IPS-18c (cell line): ENCODE results near the gene RASA3.

Experiments
- H3K4me3 ChIP-seq: 2 replicates; pipeline ENCODE4 v1.7.0; 2013; ENCODE audit warnings: low read depth, mild to moderate bottlenecking, low read length, moderate library complexity; ENCODE audit not compliant: insufficient read depth
- H3K9me3 ChIP-seq: one replicate; pipeline ENCODE4 v1.6.1; 2013; ENCODE audit warnings: mild to moderate bottlenecking, low read length, moderate library complexity; ENCODE audit not compliant: control insufficient read depth, insufficient read depth

The RASA3 gene

DNA sequence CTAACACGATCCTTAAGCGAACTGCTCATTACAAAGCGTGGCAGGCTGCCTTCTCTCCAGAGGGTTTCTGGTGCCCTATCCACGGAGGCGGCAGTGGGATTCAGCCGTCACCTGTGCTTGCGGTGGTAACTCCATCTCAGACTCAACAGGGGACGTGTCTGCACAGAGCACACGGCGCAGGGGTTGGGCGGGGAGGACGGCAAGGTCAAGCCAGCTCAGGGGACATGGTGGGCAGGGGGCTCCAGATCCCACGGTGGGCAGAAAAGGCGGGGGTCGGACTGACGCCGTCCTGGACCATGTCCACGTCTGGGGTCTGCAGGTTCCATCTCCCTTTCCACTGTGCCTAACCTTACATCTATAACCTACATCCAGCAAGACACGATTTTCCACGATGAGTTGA, 70.7 kb downstream of the RASA3 start:
- H3K4me3 ChIP-seq: no peak overlapping the region
- no peaks in the 10 kb centered on the region for H3K9me3 ChIP-seq

DNA sequence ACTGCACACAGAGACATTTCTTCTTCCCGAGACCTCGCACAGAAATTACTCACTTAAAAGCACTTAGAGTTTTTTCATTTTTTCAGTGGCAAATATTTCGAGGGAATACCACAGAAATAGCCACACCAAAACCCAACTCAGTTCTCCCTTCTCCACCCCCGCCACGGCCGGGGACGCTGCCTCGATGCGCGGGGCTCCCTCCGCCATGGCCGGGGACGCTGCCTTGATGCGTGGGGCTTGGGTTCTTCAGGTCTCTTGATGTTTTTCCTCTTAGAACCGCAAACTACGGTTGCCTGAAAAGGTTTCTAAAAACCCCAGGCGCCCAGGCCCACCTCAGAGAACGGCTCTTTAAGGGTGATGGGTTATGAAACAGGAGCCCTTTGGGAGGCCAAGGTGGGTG, 71.4 kb downstream of the RASA3 start:
- Histone ChIP-seq H3K9me3 (no peaks in the 10 kb centered on the region), H3K4me3 (no peak overlapping the region)

DNA sequence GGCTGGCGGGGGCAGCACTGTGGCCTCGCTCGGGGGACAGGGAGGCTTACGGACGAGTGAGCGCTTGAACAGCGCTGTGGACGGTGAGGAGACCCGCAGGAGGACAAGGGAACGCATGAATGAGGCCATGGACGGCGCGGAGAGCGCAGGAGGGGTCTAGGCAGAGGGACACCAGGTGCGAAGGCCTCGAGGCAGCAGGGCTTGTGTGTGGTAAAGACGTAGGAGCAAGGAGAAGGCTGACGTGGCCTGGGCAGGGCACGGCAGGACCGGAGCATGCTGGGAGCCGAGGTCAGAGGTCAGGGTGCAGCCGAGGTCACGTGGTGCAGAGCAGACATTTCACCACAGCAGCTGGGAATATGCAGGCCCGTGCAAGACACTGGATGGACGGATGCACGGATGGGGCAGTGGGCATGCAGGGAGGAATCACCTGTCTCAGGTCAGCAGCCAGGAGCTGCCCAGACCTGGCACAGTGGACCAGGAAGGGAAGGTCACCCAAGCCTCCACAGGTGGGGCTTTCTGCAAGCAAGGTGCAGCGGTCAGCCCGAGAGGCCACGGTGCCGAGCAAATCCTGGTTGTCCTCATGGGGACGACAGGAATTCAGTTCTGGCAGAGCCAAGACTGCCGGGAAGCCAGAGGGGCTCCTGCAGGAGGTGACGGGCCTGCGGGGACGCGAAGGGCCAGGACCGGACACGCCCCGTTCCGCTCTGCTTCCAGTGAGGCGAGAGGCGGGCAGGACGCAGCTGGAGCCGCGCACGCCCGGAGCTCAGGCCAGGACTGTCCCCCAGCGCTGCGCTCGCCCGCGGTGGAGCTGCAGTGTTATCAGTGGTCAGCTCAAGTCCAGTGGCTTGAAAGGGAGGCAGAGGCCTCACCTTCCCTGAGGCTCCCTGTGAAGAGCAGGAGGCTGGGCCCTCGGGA, 72.2 kb downstream of the RASA3 start:
- H3K9me3 ChIP-seq: no peaks in the 10 kb centered on the region
- H3K4me3 ChIP-seq: no peak overlapping the region

DNA sequence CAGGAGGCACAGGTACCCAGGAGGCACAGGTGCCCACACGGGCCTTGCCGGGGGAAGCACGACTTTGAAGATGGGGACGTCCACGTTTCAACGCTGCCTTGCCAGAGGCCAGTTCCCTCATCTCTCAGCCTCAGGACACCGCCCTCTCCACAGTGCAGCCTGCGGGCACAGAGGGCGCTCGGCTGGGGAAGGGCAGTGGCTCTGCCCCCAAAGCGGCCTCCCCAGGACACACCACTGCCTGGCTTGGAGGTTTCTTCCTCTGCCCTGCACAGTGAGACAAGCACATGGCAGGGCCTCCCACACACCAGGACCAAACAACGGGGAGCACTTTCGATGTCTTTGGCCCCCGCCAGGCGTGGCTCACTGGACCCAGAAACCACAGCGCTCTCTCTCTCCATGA, 73.0 kb downstream of the RASA3 start:
- Histone ChIP-seq H3K9me3 (no peaks in the 10 kb centered on the region), H3K4me3 (no peak overlapping the region)

DNA sequence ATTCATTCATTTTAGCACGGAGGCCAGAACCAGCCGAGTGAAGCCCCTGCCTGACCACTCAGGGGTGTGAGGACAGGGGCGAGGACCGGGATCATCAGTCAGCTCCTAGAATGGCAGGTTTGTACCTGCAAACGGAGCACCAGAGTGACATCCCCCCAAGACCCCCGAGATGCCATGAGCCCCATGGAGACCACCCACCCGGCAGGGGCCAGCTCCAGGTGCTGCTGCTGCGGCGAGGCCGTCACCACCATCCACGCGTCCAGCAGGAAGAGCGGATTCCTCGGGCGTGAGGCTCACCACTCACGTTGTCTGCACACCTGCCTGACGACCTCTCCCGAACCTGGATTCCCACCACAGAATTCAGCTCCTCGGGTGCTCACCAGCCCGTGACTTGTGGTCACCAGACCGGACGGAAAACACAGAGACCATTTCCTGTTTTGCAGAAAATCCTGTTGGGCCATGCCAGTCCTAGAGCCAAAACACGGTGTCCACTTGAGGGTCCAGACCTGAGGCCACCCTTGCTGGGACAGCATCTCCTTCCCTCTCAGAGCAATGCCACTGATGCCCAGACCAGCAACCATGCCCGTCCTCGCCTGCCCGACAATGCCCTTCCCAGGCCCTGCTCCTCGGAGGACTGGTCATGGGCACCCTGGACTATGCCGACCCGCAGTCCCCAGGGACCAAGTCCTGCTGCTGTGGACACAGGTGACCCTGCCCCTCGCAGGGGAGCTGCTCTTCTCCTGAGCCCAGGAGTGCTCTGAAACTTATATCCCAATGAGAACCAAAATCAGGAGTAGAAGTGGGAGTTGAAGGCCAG, 74.2 kb downstream of the RASA3 start:
- no peak overlapping the region for H3K4me3 ChIP-seq
- no peaks in the 10 kb centered on the region for H3K9me3 ChIP-seq

DNA sequence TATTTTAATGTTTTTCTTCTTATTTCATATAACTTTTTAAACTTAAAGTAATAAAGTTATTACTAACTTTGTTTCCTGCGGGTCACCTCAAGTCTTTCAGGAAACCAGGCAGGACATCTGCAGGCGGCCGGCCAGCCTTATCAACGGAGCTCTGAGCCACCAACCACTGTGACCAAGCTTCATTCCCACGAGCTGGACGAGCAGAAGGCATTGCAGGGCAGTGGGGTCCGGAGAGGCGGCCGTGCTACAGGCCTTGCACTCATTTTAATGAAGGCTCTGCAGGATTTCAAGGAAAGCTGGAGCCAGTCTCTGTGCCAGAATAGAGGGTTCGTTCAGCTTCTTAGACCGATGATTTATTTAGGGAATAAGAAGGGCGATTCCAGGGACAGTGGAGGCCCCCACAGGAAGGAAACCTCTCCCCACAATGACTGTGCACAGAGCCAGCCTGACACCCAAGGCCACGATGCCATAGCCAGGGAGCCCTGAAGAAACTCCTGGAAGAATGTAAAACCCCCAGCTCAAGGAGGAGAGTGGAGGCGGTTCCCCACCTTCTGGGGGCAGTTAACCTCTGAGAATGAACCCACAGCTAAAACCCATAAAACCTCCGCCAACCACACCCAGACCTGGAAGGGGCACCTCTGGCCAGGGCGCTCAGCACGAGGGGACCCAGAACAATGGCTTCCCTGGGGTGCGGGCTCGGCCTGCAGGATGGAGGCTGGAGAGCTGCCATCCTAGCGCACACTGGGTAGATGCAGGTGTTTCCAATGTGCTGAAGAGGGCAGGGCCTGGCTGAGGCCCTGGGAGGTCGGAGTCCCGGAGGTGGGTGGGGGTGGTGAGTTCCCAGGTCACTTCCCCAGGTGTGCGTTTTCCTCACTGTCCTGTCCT, 75.0 kb downstream of the RASA3 start:
- Histone ChIP-seq H3K9me3 (no peaks in the 10 kb centered on the region), H3K4me3 (no peak overlapping the region)

DNA sequence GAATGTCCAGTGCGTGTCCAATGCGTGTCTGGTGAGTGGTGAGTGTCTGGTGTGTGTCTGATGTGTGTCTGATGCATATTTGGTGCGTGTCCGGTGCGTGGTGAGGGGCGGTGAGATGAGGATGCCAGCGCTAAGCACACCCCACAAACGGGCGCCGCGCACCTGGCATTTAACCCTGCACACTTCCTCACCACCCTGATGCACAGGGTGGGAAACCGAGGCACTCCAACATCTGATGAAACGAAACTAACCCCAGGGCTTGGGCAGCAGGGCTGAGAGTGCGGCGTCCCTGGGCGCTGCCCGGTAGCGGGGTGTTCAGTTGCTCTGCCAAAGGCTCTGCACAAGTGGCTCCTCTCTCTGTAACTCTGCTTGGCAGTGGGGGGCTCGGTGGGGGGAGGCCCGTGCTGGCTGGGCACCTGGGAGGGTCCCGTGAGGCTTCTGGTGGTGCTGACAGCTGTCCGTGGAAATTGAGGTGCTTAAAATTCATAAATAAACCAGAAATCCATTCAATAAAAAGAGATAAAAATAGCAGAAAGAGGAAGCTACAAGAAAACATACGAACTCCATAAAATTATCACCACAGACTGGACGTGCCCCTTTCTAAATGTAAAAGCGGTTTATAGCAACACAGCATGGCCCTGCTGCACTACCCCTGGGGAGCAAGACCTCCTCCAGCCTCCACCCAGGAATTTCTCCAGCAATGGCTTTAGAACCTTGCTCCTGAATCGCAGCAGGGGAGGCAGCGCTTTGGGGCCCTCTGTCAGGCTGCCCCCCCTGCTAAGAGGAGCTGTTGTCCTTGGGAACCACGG, 76.0 kb downstream of the RASA3 start:
- no peak overlapping the region for H3K4me3 ChIP-seq
- no peaks in the 10 kb centered on the region for H3K9me3 ChIP-seq

DNA sequence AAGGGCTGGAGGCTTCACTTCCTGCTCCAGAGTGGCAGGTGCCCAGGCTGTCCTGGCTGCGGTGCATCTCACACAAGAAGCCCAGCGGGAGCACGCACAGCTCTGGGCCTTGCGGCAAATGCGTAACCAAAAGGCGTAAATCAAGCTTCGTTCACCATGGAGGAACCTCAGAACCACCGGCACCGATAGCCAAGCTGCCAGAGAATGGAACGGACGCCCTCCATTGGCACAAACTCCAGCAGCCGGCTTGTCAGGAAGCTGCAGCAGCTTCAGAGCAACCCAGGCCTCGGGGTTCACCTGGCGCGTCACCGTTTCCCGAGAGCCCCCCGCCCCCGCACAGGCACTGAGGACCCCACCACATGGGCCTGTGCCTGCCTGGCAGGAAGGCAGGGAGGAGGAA, 76.7 kb downstream of the RASA3 start:
- Histone ChIP-seq H3K4me3 (no peak overlapping the region), H3K9me3 (no peaks in the 10 kb centered on the region)

DNA sequence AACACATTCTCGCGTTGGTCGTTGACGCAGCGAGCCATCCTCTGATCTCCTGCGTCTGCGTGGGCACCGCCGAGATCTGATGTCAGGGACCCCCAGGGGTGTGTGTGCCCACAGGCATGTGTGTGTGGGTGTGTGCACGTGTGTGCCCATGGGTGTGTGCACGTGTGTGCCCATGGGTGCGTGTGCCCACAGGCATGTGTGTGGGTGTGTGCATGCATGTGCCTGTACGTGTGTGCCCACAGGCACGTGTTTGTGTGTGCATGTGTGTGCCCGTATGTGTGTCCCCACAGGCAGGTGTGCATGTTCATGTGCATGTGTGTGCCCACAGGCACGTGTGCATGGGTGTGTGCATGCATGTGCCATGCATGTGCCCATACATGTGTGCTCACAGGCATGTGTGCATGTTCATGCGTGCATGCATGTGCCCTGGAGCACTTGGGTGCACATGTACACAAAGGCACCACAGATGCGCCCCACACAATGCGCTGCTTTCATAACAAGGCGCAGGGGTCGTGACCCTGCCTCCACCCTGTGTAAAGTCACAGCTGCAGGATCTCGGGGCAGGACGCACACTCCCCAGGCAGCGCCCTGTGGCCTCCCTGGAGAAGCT, 77.5 kb downstream of the RASA3 start:
- H3K9me3 ChIP-seq: no peaks in the 10 kb centered on the region
- no peak overlapping the region for H3K4me3 ChIP-seq

DNA sequence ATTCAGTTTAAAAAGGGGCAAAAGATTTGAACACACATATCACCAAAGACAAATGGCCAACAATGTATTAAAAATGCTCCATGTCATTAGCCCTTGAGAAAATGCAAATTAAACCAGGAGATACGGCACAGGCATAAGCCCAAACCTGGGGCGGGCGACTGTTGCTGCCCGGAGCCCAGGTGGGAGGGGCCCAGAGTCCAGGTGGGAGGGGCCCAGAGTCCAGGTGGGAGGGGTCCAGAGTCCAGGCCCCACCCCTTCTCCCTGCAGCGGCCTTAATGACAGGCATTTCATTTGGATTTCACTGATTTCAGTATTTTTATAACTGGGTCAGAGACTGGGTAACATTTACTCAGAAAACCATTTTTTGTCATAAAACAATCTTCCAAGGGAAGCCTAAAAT, 78.2 kb downstream of the RASA3 start:
- H3K4me3 ChIP-seq: no peak overlapping the region
- H3K9me3 ChIP-seq: no peaks in the 10 kb centered on the region

DNA sequence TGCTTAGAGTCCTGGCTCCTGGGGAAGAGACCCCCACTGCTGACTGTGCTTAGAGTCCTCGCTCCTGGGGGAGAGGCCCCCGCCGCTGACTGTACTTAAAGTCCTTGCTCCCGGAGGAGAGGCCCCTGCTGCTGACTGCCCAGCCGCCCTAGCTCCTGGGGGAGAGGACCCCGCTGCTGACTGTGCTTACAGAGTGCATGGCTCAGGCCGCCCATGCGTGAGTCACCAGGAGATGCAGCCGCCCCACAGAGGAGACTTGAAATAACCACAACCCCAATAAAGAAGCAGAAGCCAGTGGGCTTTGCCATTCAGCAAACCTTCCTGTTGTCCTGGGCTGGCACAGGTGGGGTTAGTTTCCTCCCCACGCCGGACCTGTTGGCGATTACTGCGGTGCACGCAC, 79.4 kb downstream of the RASA3 start:
- Histone ChIP-seq H3K9me3 (no peaks in the 10 kb centered on the region), H3K4me3 (no peak overlapping the region)

DNA sequence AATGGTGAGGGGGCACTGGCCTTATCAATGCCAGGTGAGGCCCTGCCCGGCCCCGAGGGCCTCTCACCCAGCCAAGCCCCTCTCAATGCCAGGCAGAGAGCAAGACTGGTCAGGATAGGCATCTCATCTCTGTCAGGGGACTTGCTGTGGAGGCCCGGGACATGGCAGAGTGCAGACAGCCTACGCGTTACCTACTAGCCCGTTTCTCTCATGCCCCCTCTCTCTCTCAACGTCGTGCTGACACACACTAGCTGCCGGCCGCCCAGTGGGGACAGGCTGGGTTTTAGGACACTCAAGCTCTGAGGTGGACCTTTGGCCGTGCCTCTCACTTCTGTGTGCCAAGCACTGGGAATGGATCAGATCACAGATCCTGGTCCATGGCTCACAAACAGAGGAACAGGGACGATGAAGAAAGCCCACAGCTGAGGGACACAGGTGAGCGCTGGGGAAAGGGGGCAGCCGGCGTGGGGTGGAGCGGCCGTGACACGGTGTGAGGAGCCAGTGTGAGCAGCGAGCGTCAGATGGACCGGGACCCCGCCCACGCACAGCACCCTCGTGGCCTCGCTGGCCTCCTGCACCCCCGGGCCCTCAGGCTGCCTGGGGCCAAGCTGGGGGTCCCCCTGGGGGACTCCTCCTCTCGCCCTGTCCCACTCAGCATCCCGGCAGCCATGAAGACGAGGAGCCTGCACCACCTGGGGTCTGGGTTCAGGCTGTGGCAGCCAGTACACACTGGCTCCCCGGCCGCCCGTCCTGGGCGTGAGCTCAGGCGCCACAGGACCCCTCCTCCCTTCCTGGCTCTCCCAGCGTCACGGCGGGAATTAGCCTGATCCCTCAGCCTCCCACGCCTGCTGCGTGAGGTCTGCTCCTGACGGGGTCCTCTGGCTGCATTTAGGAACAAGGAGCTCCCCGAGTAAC, 81.6 kb downstream of the RASA3 start:
- Histone ChIP-seq H3K4me3 (no peak overlapping the region), H3K9me3 (no peaks in the 10 kb centered on the region)

DNA sequence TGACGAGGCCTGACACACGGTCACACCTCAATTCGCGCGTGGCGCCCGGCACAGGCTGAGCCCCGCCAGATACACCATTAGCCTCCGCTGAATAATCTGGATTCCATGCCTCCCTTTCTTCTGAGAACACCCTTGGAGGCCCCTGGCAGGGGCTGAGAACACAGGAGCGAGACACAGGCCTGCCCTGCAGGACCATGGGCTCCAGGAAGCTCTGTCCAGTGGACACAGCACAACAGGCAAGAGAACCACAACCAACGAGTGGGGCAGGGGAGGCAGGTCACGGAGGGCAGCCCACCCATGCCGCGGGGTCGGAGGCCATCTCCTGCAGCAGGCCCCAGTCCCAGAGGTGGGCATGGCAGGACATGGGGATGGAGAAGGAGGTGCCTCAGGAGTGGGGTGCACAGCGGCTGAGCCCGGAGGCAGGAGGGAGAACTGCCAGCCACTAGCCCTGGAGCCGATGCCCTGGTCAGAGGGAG, 82.8 kb downstream of the RASA3 start:
- no peaks in the 10 kb centered on the region for H3K9me3 ChIP-seq
- H3K4me3 ChIP-seq: no peak overlapping the region

DNA sequence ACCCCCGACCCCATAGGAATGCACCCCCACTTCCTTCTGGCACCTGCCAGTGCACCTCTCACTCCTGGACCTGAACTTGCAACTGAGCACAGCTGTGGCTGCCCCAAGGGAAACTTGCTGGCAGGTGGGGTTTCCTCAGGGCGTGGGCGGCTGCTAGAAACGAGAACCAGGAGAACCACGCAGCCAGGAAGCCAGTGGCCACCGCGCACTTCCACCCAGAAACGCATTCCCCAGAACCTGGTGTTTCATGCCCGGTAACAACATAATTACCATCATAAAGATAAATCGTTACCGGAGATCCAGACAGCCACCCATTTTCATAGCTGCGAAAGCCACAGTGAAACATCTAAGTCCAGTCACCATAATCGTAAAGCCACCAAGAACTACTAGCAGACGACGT, 83.4 kb downstream of the RASA3 start:
- H3K4me3 ChIP-seq: no peak overlapping the region
- H3K9me3 ChIP-seq: no peaks in the 10 kb centered on the region

DNA sequence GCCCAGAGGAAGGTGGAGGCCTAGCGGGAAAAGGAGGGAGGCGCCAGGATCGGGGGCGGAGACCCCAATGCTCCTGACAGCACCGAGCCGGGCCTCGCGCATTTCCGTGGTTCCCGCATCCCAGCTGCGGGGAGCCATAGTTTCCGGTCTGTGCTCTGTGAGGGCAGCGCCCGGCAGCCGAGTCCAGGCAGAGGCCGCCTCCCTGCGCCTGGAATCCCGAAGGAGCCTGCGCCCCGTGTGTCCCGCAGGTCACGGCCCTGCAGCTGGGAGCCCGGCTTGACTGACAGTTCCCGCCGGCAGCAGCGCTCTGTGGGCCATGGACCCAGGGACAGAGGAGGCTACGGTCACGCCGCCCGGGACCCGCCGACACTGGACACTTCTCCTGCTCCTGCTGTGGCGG, 84.0 kb downstream of the RASA3 start:
- H3K9me3 ChIP-seq: no peaks in the 10 kb centered on the region
- H3K4me3 ChIP-seq: no peak overlapping the region; the same call in 1 of the 2 replicates
